Pancreas (tissue), 10 donors: Measurements from ENCODE around the gene NACC2. TPM values are rescaled to one million over a fixed set of nuclear protein-coding genes. Genes with fewer than 3 reads are reported as not detected.

Experiments used
- ATAC-seq, 4 donors: fragments of 200-7000 bp; cut with Tn5 transposase; one replicate each; pipeline versions ENCODE4 v1.8.0 to v1.9.1; 2020; ENCODE audit warnings: mild to moderate bottlenecking in 4 of 4, moderate library complexity in 4 of 4
- DNase-seq, 6 donors: peaks; one replicate each; pipeline ENCODE4 v3.0.0-alpha.2; 2020
- FAIRE-seq: peaks from 2 replicates; lab custom pipeline; 2012; peaks lifted over from hg19 to GRCh38; lab: Jason Lieb, UNC
- H3K27ac ChIP-seq, 4 donors: fragments of 200-600 bp; sonication (generic); 1 replicate in 3 of 4; 2 replicates in 1 of 4; pipeline versions ENCODE4 v1.5.0 to v1.8.0; 2020
- H3K27me3 ChIP-seq, 4 donors: fragments of 200-600 bp; one replicate each; pipeline ENCODE4 v1.8.0; 2021
- H3K36me3 ChIP-seq, 3 donors: fragments of 200-600 bp; sonication (generic) in 1 of 3; one replicate each; pipeline versions ENCODE4 v1.5.0 to v1.8.0; 2020 to 2021
- H3K4me1 ChIP-seq, 3 donors: fragments of 200-600 bp; one replicate each; pipeline ENCODE4 v1.8.0; 2021
- H3K4me3 ChIP-seq, 4 donors: fragments of 200-600 bp; sonication (generic) in 2 of 4; one replicate each; pipeline versions ENCODE4 v1.5.0 to v1.8.0; 2020 to 2021
- H3K9me3 ChIP-seq, 4 donors: fragments of 200-600 bp; one replicate each; pipeline ENCODE4 v1.8.0; 2021
- CTCF ChIP-seq, 4 donors: fragments of 200-600 bp; sonication (generic) in 3 of 4; IDR thresholded peaks; one replicate each; pipeline versions ENCODE4 v1.5.0 to v1.8.0; 2021; ENCODE audit warnings: antibody characterized with exemption in 4 of 4
- WGBS, 2 donors: extraction: QIAGEN DNeasy Blood & Tissue Kit; methylation state at CpG; one replicate each; pipeline ENCODE4 v1.1.7; 2013; 5-methylcytosine and 5-hydroxymethylcytosine counted together
- intact Hi-C, 3 donors: fragments of 100-400 bp; cut with DNase I; formaldehyde crosslinking; loops; one replicate each; pipeline versions ENCODE4 v1.11.1 to v1.14.2; 2022
- polyA plus RNA-seq, 2 donors: library from polyadenylated mRNA; stranded (reverse); fragments of 200-250 nt; gene quantifications; one replicate each; pipeline ENCODE4 v1.2.3, GENCODE V29; 2013
- total RNA-seq, 6 donors: library from RNA; stranded (reverse); fragmentation: NEBNext Ultra II Directional in 4 of 6; extraction: Animal tissue kit (Norgen Biotek cat#: 25700) in 4 of 6; gene quantifications; one replicate each; pipeline versions ENCODE4 v1.2.1 to v1.2.4, GENCODE V29; 2021 to 2023
- donor health status: healthy with polysubstance abuse.
- donor health status: DM: no; HTN: no; CAD: no; lungs with moderate emphysema.
- donor health status: DM: no; HTN: no; CAD: no.
- donor health status: control.
- donor health status: control.
- donor health status: Bipolar disorder and iron deficiency.
- donor health status: DM: yes; HTN: yes; CAD: no.
- donor health status: DM: no; HTN: no; CAD: no.
- donor health status: DM: no; HTN: no; CAD: no.
- donor health status: DM: yes; HTN: yes; CAD: no.

Gene NACC2
- total and polyA plus RNA-seq, 8 donors = 4.3 to 12.4 (median 8.2) TPM

- TF ChIP-seq CTCF (IDR thresholded peaks at IDR 0.05) = no peak
- H3K4me3 ChIP-seq = no peak overlapping the region
- no peak for ATAC-seq
- H3K4me1 ChIP-seq = peaks cover 0 to 3% (median 3%) of the 10 kb centered on the region in 3 donors
- no peaks in the 10 kb centered on the region for H3K27me3 ChIP-seq
- intact Hi-C loops = no loop called here
- H3K36me3 ChIP-seq = no peaks in the 10 kb centered on the region
- no peaks in the 10 kb centered on the region for H3K9me3 ChIP-seq
- no peak overlapping the region for H3K27ac ChIP-seq
- peak in 1 of 6 donors; percentile 36 for DNase-seq
- 93 to 96% methylated on average over 12 of the region's 12 CpGs for WGBS, 2 donors
- FAIRE-seq = no peak
Measured at GRCh38 chr9:136058801-136059302, 36.2 kb downstream of the NACC2 start.

- WGBS, 2 donors = 90 to 95% methylated on average over 13 of the region's 13 CpGs
- H3K36me3 ChIP-seq = no peaks in the 10 kb centered on the region
- H3K4me1 ChIP-seq = peaks cover 7 to 11% (median 9%) of the 10 kb centered on the region in 3 donors
- no peak overlapping the region for H3K27ac ChIP-seq
- no peak overlapping the region for H3K4me3 ChIP-seq
- intact Hi-C loops = no loop called here
- no peaks in the 10 kb centered on the region for H3K9me3 ChIP-seq
- TF ChIP-seq CTCF (IDR thresholded peaks at IDR 0.05) = no peak
- no peak for ATAC-seq
- no peak for FAIRE-seq
- DNase-seq = peak in 1 of 6 donors; percentile 49
- no peaks in the 10 kb centered on the region for H3K27me3 ChIP-seq
Measured at GRCh38 chr9:136058084-136058483, 37.0 kb downstream of the NACC2 start.

GRCh38 chr9:136057236-136058081 is 37.6 kb downstream of the NACC2 start:
- Histone ChIP-seq H3K27ac (no peak overlapping the region), H3K36me3 (no peaks in the 10 kb centered on the region), H3K27me3 (no peaks in the 10 kb centered on the region), H3K9me3 (no peaks in the 10 kb centered on the region), H3K4me3 (no peak overlapping the region), H3K4me1 (peaks cover 13 to 17% (median 14%) of the 10 kb centered on the region in 3 donors)
- FAIRE-seq (no peak), DNase-seq (no peak), ATAC-seq (no peak)
- 93 to 95% methylated on average over 30 of the region's 30 CpGs for WGBS, 2 donors
- intact Hi-C loops = no loop called here
- TF ChIP-seq CTCF (IDR thresholded peaks at IDR 0.05) = no peak

- TF ChIP-seq CTCF (IDR thresholded peaks at IDR 0.05) = no peak
Measured at GRCh38 chr9:136056546-136057235, 38.4 kb downstream of the NACC2 start.

More at GRCh38 chr9:136056546-136057235, 38.4 kb downstream of the NACC2 start:
- WGBS, 2 donors = 90 to 91% methylated on average over 24 to 25 of the region's 25 CpGs
- Histone ChIP-seq H3K4me3 (no peak overlapping the region), H3K27me3 (no peaks in the 10 kb centered on the region), H3K36me3 (no peaks in the 10 kb centered on the region), H3K27ac (no peak overlapping the region), H3K9me3 (no peaks in the 10 kb centered on the region), H3K4me1 (peaks cover 13 to 20% (median 16%) of the 10 kb centered on the region in 3 donors)
- no peak for ATAC-seq
- intact Hi-C loops = no loop called here
- DNase-seq = peak in 1 of 6 donors; percentile 34
- FAIRE-seq = no peak
